Measurements from ENCODE around the gene VSTM2B. TPM values are rescaled to one million over a fixed set of nuclear protein-coding genes. Genes with fewer than 3 reads are reported as not detected.

The VSTM2B gene
- total RNA-seq, 1 donor from 2014 or later: not detected

GRCh38 chr19:29588095-29588494 is 62.3 kb downstream of the VSTM2B start:
- no peak overlapping the region for H3K27ac ChIP-seq
- TF ChIP-seq EZH2phosphoT487 (IDR thresholded peaks at IDR 0.05) (no peak), EZH2 (IDR thresholded peaks at IDR 0.05) (no peak), CTCF (IDR thresholded peaks at IDR 0.05) (no peak)
- H4K20me1 ChIP-seq (ENCODE audit: low read depth): no peaks in the 10 kb centered on the region
- Mint-ChIP-seq H3K4me3 (no peak overlapping the region), H3K27me3 (ENCODE audit: insufficient read depth, low read depth) (peaks cover 22% of the 10 kb centered on the region), H3K4me1 (no peaks in the 10 kb centered on the region), H3K36me3 (no peaks in the 10 kb centered on the region), H3K27ac (no peak overlapping the region), H3K9me3 (peaks cover 6% of the 10 kb centered on the region)
- no peaks in the 10 kb centered on the region for H3K36me3 ChIP-seq
- H2AFZ ChIP-seq (replicated peaks): no peak overlapping the region
- H3F3A ChIP-seq (ENCODE audit: low read depth): no peaks in the 10 kb centered on the region
- H3K4me3 ChIP-seq: no peak overlapping the region
- no peak for DNase-seq (ENCODE audit: low spot score)
- no peak overlapping the region for H3K4me2 ChIP-seq
- no peak overlapping the region for H3K9ac ChIP-seq
- H3K4me1 ChIP-seq: no peaks in the 10 kb centered on the region
- no peaks in the 10 kb centered on the region for H3K79me2 ChIP-seq (ENCODE audit: low read depth)
- H3K27me3 ChIP-seq: peaks cover 63% of the 10 kb centered on the region
- no peaks in the 10 kb centered on the region for H3K9me3 ChIP-seq (ENCODE audit: low read depth)

- peak; percentile 32 for DNase-seq (ENCODE audit: low spot score)
- peaks cover 63% of the 10 kb centered on the region for H3K27me3 ChIP-seq
- TF ChIP-seq CTCF (IDR thresholded peaks at IDR 0.05) (peak; percentile 22), EZH2 (IDR thresholded peaks at IDR 0.05) (no peak)
- H3K9ac ChIP-seq: no peak overlapping the region
- H3K27ac ChIP-seq: no peak overlapping the region
- H3K9me3 Mint-ChIP-seq: peaks cover 6% of the 10 kb centered on the region
- no peak overlapping the region for H3K4me3 Mint-ChIP-seq
- H3K36me3 Mint-ChIP-seq: no peaks in the 10 kb centered on the region
- no peaks in the 10 kb centered on the region for H3F3A ChIP-seq (ENCODE audit: low read depth)
- no peaks in the 10 kb centered on the region for H4K20me1 ChIP-seq (ENCODE audit: low read depth)
- H2AFZ ChIP-seq (replicated peaks): no peak overlapping the region
- H3K4me1 Mint-ChIP-seq: peaks cover under 1% of the 10 kb centered on the region
- H3K4me1 ChIP-seq: no peaks in the 10 kb centered on the region
- H3K9me3 ChIP-seq (ENCODE audit: low read depth): no peaks in the 10 kb centered on the region
- H3K4me3 ChIP-seq: no peak overlapping the region
- H3K27ac Mint-ChIP-seq: no peak overlapping the region
- H3K4me2 ChIP-seq: no peak overlapping the region
- no peaks in the 10 kb centered on the region for H3K36me3 ChIP-seq
- H3K27me3 Mint-ChIP-seq (ENCODE audit: insufficient read depth, low read depth): peaks cover 28% of the 10 kb centered on the region
- H3K79me2 ChIP-seq (ENCODE audit: low read depth): no peaks in the 10 kb centered on the region
Observed at GRCh38 chr19:29590278-29590677, 64.5 kb downstream of the VSTM2B start.

- Mint-ChIP-seq H3K27ac (no peak overlapping the region), H3K27me3 (ENCODE audit: insufficient read depth, low read depth) (peaks cover 30% of the 10 kb centered on the region), H3K4me3 (no peak overlapping the region), H3K9me3 (peaks cover 6% of the 10 kb centered on the region), H3K4me1 (peaks cover 13% of the 10 kb centered on the region), H3K36me3 (no peaks in the 10 kb centered on the region)
- no peak for DNase-seq (ENCODE audit: low spot score)
- Histone ChIP-seq H2AFZ (replicated peaks) (no peak overlapping the region), H3K27me3 (peaks cover 60% of the 10 kb centered on the region), H3K27ac (no peak overlapping the region), H3F3A (ENCODE audit: low read depth) (peaks cover 5% of the 10 kb centered on the region), H4K20me1 (ENCODE audit: low read depth) (no peaks in the 10 kb centered on the region), H3K9ac (no peak overlapping the region), H3K9me3 (ENCODE audit: low read depth) (no peaks in the 10 kb centered on the region), H3K4me2 (no peak overlapping the region), H3K79me2 (ENCODE audit: low read depth) (no peaks in the 10 kb centered on the region), H3K4me1 (peaks cover 10% of the 10 kb centered on the region), H3K36me3 (no peaks in the 10 kb centered on the region), H3K4me3 (no peak overlapping the region)
- no peak for TF ChIP-seq EZH2 (IDR thresholded peaks at IDR 0.05)
- TF ChIP-seq EZH2phosphoT487 (IDR thresholded peaks at IDR 0.05): no peak
- no peak for TF ChIP-seq CTCF (IDR thresholded peaks at IDR 0.05)
Observed at GRCh38 chr19:29591670-29592069, 65.9 kb downstream of the VSTM2B start.
